GM10266 (cell line): Measurements from ENCODE around the gene ARL3.

Experiments
- DNase-seq: peaks from one replicate; pipeline ENCODE4 v3.0.0; 2012; ENCODE audit errors: extremely low spot score
- CTCF ChIP-seq: IDR thresholded peaks from 2 replicates; pipeline ENCODE4 v1.5.1; 2012; ENCODE audit warnings: mild to moderate bottlenecking, low read depth; ENCODE audit not compliant: control insufficient read depth, insufficient read depth; ENCODE audit errors: missing control alignments

The ARL3 gene

GRCh38 chr10:102624751-102625645 lies 89.2 kb downstream of the ARL3 start:
- no peak for DNase-seq
- TF ChIP-seq CTCF: no peak

GRCh38 chr10:102624094-102624493 lies 90.1 kb downstream of the ARL3 start:
- DNase-seq: no peak
- TF ChIP-seq CTCF: no peak
